Kidney tubule cell (primary cell): ENCODE data around the gene IL17A.
A peak's percentile ranks its signal among the peaks of the same experiment; 100 is the strongest.

ENCODE experiments used
- DNase-seq: peaks from one replicate; pipeline ENCODE4 v3.0.0-alpha.2; 2018; ENCODE audit warnings: low spot score

IL17A gene

GRCh38 chr6:52186075-52186474 lies at the start of gene IL17A:
IL17A (plus strand) TSS chr6:52186375; CDS start chr6:52186432, 57 bp downstream.
- DNase-seq, result no peak

- no peak for DNase-seq
These were observed 49.2 kb upstream of the IL17A start for GRCh38 chr6:52136934-52137467.

DNA sequence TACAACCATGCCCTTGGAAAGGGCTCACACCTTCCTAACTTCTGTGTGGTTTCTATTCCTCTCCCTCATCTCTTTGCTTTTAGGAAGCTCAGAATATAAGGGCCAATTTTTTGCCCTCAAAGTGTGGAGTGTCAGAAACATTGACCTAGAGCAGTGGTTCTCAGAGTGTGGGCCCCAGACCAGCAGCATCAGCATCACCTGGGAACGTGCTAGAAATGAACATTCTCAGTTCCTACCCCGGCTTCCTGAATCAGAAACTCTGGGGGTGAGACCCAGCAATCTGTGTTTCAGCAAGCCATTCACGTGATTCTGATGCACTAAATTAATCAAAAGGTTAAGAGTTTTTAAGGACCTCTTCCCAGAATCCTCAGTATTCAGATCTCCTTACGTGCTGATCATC lies 47.9 kb upstream of the IL17A start:
- DNase-seq, result no peak

GRCh38 chr6:52139985-52140680 lies 46.0 kb upstream of the IL17A start:
- no peak for DNase-seq

DNA sequence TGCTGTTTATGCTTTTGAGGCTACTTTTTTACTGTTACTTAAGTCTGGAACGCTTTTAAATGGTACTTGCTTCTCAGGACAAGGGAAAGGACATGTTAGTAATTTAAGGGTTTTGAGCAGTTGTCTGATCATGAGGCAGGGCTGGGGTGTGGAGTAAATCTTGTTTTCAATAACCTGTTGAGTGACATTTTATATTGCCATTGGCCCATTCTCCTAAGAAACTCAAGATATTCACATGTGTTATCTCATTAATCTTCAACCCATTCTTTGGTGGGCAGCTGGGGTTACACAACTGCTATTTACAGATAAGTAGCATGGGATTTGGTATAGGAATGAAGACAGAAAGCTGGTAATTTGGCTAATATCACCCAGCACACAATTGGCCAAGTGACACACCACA lies 44.6 kb upstream of the IL17A start:
- no peak for DNase-seq

DNA sequence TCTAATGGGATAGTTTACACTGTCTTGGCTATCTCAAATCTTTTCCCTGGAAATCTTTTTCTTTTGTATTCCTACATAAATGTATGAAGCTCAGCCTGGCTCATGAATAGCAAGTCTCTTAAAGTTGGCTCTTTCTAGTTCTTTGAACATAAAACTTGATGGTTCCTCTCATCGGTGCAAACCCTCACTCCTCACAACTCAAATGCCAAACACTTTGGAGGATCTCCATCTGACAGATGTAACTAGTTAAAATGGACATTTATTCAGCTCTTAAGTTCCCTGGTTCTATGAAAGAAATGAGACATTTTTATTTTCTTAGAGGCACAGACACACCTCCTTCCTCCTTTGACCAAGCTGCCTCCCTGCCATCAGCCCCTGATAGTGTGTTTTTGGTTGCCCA lies 43.6 kb upstream of the IL17A start:
- DNase-seq, result no peak

DNA sequence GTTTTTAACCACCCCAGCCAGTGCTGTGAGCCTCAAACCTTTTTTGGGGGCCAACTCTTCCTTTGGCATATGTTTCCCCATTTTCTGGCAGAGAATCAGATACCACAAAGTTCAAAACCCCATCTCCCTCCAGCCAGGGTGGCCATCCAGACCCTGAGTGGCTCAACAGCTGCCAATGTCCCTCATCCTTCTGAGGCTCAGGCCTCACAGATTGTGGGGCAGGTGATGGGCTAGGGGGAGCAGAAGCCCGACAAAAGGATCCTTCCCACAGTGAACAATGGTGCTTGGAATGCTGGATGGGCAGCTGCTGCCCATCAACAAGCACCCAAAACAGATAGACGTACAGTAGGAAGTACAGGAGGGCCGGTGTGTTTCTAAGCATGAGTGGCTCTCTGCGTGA lies 42.6 kb upstream of the IL17A start:
- DNase-seq, result no peak

DNA sequence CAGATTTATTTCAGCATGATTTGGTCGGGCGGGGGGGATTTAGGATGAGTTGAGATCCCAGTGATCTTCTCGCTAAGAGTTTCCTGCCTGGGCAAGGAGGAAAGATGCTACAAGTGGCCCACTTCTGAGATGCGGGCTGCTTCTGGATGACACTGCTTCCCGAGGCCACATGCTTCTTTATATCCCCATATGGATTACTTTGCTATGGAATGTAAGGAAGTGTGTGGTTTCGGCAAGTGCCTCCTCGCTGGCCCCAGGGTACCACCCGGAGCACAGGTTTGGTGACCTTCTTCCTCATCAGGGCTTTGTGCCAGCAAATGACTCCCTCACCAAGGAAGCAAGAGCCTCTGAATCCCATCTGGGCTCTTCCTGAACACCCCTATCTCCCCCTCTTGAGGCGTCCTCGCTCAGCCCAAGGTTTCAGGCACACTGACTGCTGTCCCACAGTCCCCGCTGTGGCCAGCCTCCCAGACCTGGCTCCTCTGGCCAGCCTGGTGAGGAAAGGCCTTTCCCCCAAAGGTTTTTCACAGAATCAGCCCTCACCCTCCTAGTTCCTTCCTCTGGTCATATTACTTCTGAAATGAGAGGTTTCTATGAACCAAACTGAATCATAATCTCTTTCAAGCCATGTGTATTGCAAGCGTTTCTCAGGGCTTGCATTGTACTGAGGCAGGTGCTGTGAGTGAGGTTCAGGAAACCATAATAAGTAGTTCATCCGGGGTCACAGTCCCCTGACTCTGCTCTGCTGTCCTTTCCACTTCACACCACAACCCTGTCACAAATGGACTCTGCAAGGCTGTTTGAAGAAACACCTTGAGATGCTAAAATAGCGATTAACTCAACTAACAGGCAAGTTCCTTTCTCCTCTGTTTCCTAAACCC lies 41.7 kb upstream of the IL17A start:
- DNase-seq, result no peak

- DNase-seq, result no peak
These were observed 39.2 kb upstream of the IL17A start for GRCh38 chr6:52146851-52147445.

GRCh38 chr6:52149076-52149475 lies 37.1 kb upstream of the IL17A start:
- DNase-seq, result no peak

GRCh38 chr6:52149949-52150348 lies 36.2 kb upstream of the IL17A start:
- no peak for DNase-seq

GRCh38 chr6:52152070-52152423 lies 34.1 kb upstream of the IL17A start:
- DNase-seq, result no peak

- no peak for DNase-seq
These were observed 33.4 kb upstream of the IL17A start for GRCh38 chr6:52152711-52153160.

GRCh38 chr6:52154381-52154780 lies 31.8 kb upstream of the IL17A start:
- no peak for DNase-seq

- peak; percentile 97 for DNase-seq
These were observed 30.2 kb upstream of the IL17A start for GRCh38 chr6:52155791-52156576.

DNA sequence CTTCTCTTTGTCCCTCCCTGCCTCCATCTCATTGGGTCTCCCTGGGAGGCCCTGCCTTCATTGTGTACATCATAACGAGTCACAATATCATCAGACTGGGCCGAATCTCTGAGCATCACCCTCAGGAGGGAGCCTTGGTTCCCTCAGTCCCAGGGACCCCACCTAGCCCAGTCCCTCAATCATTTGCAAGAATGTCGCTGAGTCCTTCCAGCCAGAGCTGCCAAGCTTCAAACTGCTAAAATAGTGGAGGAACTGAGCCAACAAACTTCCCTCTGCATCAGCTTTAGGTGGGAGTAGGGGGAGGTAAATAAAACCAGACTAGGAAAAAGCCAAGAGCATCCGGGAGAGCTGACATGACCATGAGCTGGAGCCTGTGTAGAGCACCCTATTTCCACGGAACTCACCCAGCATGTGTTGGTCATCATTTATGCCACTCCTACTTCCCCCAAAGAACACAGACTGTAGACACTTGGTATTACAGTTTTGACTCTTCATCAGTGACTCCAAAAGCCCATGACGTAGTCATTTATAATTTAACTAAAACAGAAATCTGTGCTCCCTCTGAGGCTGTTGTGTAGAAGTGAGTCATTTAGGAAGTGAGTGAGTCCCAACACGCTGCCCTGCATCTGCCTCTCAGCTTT lies 28.8 kb upstream of the IL17A start:
- peak; percentile 96 for DNase-seq

- DNase-seq, result no peak
These were observed 25.6 kb upstream of the IL17A start for GRCh38 chr6:52160472-52161104.

GRCh38 chr6:52161689-52162438 lies 24.3 kb upstream of the IL17A start:
- peak; percentile 26 for DNase-seq

DNA sequence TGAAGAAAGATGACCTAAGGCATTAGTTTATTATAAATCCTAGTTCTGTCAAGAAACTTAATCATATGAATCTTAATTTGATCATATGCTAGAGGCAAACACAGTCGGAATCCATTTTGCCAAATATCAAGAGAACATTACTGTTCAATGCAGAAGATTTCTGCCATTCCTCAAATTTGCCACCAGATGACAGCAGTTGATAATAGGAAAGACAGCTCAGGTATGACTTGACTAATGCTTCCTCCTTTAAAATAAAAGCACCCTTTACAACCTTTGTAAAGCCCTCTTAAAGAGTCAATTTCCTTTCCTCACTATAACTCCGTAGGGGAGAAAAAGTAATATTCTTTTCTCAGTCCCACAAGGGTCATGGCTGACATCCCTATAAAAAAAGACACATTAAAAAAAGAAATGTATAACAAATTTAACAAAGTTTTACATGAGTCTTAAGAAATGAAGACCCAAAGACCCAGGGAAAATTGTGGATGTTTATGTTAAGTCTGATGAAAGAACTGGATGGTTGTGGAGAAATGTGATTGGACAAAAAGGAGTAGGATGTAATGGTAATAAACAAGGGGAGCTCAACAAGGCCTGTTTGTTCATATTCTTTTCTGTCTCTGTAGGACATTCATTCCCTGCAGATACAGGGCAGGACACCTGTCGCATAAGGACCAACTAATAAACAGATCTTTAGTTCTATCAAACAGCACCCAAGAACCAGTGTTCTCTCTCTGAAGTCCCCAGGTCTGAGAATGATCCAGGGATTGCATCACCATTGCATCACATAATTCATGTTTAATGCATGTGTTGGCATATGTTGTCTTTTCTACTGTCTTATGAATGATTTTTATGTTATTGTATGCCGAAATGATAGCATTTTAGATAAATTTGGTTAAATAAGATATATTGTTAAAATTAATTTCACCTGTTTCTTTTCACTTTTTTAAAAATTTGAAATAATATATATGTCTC lies 23.0 kb upstream of the IL17A start:
- peak; percentile 70 for DNase-seq
